ENCODE results near the gene NFYC.

The NFYC gene

GRCh38 chr1:40810927-40811326 is 119.4 kb downstream of the NFYC start:
- Histone ChIP-seq H3K4me3 (ENCODE audit: low read length, poor library complexity, severe bottlenecking) (no peak overlapping the region), H2AFZ (ENCODE audit: low read length) (no peak overlapping the region), H3K4me2 (ENCODE audit: low read depth, low read length, poor library complexity, severe bottlenecking) (no peak overlapping the region), H3K9me2 (replicated peaks; ENCODE audit: low read depth, low read length) (no peaks in the 10 kb centered on the region), H3K4me1 (ENCODE audit: insufficient read depth, low read length, poor library complexity, severe bottlenecking) (peaks cover 8% of the 10 kb centered on the region), H3K79me2 (ENCODE audit: insufficient read depth, low read length) (no peaks in the 10 kb centered on the region), H3K36me3 (ENCODE audit: insufficient read depth, low read length) (no peaks in the 10 kb centered on the region), H3K9me3 (ENCODE audit: insufficient read depth, low read depth, low read length) (no peaks in the 10 kb centered on the region), H3F3A (ENCODE audit: low read depth) (no peaks in the 10 kb centered on the region), H3K27me3 (ENCODE audit: insufficient read depth, low read length, poor library complexity, severe bottlenecking) (no peaks in the 10 kb centered on the region), H3K9ac (ENCODE audit: low read depth, low read length, poor library complexity, severe bottlenecking) (no peak overlapping the region), H4K20me1 (ENCODE audit: insufficient read depth, low read length, poor library complexity, severe bottlenecking) (no peaks in the 10 kb centered on the region)
- TF ChIP-seq CTCF (conservative IDR thresholded peaks at IDR 0.05; ENCODE audit: low read length) = no peak
- no peak for TF ChIP-seq EZH2phosphoT487 (IDR thresholded peaks at IDR 0.05; ENCODE audit: borderline replicate concordance)

GRCh38 chr1:40815420-40815819 is 123.9 kb downstream of the NFYC start:
- TF ChIP-seq EZH2phosphoT487 (IDR thresholded peaks at IDR 0.05; ENCODE audit: borderline replicate concordance) (no peak), CTCF (conservative IDR thresholded peaks at IDR 0.05; ENCODE audit: low read length) (no peak)
- Histone ChIP-seq H3K27me3 (ENCODE audit: insufficient read depth, low read length, poor library complexity, severe bottlenecking) (no peaks in the 10 kb centered on the region), H3F3A (ENCODE audit: low read depth) (no peaks in the 10 kb centered on the region), H2AFZ (ENCODE audit: low read length) (no peak overlapping the region), H4K20me1 (ENCODE audit: insufficient read depth, low read length, poor library complexity, severe bottlenecking) (no peaks in the 10 kb centered on the region), H3K9me2 (replicated peaks; ENCODE audit: low read depth, low read length) (no peaks in the 10 kb centered on the region), H3K4me3 (ENCODE audit: low read length, poor library complexity, severe bottlenecking) (no peak overlapping the region), H3K79me2 (ENCODE audit: insufficient read depth, low read length) (no peaks in the 10 kb centered on the region), H3K36me3 (ENCODE audit: insufficient read depth, low read length) (no peaks in the 10 kb centered on the region), H3K9ac (ENCODE audit: low read depth, low read length, poor library complexity, severe bottlenecking) (no peak overlapping the region), H3K4me1 (ENCODE audit: insufficient read depth, low read length, poor library complexity, severe bottlenecking) (no peaks in the 10 kb centered on the region), H3K4me2 (ENCODE audit: low read depth, low read length, poor library complexity, severe bottlenecking) (no peak overlapping the region), H3K9me3 (ENCODE audit: insufficient read depth, low read depth, low read length) (no peaks in the 10 kb centered on the region)

- Histone ChIP-seq H3K4me2 (ENCODE audit: low read depth, low read length, poor library complexity, severe bottlenecking) (no peak overlapping the region), H3K36me3 (ENCODE audit: insufficient read depth, low read length) (no peaks in the 10 kb centered on the region), H3K9me2 (replicated peaks; ENCODE audit: low read depth, low read length) (no peaks in the 10 kb centered on the region), H4K20me1 (ENCODE audit: insufficient read depth, low read length, poor library complexity, severe bottlenecking) (no peaks in the 10 kb centered on the region), H3K9ac (ENCODE audit: low read depth, low read length, poor library complexity, severe bottlenecking) (no peak overlapping the region), H2AFZ (ENCODE audit: low read length) (no peak overlapping the region), H3K27me3 (ENCODE audit: insufficient read depth, low read length, poor library complexity, severe bottlenecking) (no peaks in the 10 kb centered on the region), H3K4me3 (ENCODE audit: low read length, poor library complexity, severe bottlenecking) (no peak overlapping the region), H3K4me1 (ENCODE audit: insufficient read depth, low read length, poor library complexity, severe bottlenecking) (peaks cover 7% of the 10 kb centered on the region), H3K9me3 (ENCODE audit: insufficient read depth, low read depth, low read length) (no peaks in the 10 kb centered on the region), H3F3A (ENCODE audit: low read depth) (no peaks in the 10 kb centered on the region), H3K79me2 (ENCODE audit: insufficient read depth, low read length) (no peaks in the 10 kb centered on the region)
- no peak for TF ChIP-seq CTCF (conservative IDR thresholded peaks at IDR 0.05; ENCODE audit: low read length)
- no peak for TF ChIP-seq EZH2phosphoT487 (IDR thresholded peaks at IDR 0.05; ENCODE audit: borderline replicate concordance)
Observed at GRCh38 chr1:40817791-40818263, 126.3 kb downstream of the NFYC start.
